ENCODE results near the gene CEP192.

CEP192 gene

GRCh38 chr18:12990967-12991820 lies at the start of gene CEP192:
TSS of gene CEP192 (plus strand) at chr18:12991362. CDS start at chr18:12999425, 8,063 bp downstream.
- TF ChIP-seq CTCF (IDR thresholded peaks at IDR 0.05) = no peak

- TF ChIP-seq CTCF (IDR thresholded peaks at IDR 0.05) = no peak
These were observed 47.9 kb upstream of the CEP192 start for GRCh38 chr18:12943215-12943614.

- no peak for TF ChIP-seq CTCF (IDR thresholded peaks at IDR 0.05)
These were observed 46.5 kb upstream of the CEP192 start for GRCh38 chr18:12944709-12945108.

- TF ChIP-seq CTCF (IDR thresholded peaks at IDR 0.05) = no peak
These were observed 44.4 kb upstream of the CEP192 start for GRCh38 chr18:12946549-12947284.

GRCh38 chr18:12947285-12948049 lies 43.7 kb upstream of the CEP192 start, which contains the start of gene SEH1L:
TSS of gene SEH1L (plus strand) at chr18:12948011. CDS start at chr18:12948122, 111 bp downstream.
- TF ChIP-seq CTCF (IDR thresholded peaks at IDR 0.05) = no peak

- TF ChIP-seq CTCF (IDR thresholded peaks at IDR 0.05) = no peak
These were observed 42.9 kb upstream of the CEP192 start for GRCh38 chr18:12948050-12948804.
